Activated effector memory CD4-positive, alpha-beta T cell treated with anti-CD3 and anti-CD28 coated beads, Interleukin-2, amount 50 U/mL, for 16 hours (primary cell): ENCODE measurements around the gene PLCG2.
"Not testable (repeated sequence)": the region's sequence is repeated elsewhere in the genome, so short reads cannot be mapped to it uniquely, and the experiment has no call there.

Experiments used
- DNase-seq: peaks from one replicate; pipeline ENCODE4 v3.0.0-alpha.2; 2020

PLCG2 gene

DNA sequence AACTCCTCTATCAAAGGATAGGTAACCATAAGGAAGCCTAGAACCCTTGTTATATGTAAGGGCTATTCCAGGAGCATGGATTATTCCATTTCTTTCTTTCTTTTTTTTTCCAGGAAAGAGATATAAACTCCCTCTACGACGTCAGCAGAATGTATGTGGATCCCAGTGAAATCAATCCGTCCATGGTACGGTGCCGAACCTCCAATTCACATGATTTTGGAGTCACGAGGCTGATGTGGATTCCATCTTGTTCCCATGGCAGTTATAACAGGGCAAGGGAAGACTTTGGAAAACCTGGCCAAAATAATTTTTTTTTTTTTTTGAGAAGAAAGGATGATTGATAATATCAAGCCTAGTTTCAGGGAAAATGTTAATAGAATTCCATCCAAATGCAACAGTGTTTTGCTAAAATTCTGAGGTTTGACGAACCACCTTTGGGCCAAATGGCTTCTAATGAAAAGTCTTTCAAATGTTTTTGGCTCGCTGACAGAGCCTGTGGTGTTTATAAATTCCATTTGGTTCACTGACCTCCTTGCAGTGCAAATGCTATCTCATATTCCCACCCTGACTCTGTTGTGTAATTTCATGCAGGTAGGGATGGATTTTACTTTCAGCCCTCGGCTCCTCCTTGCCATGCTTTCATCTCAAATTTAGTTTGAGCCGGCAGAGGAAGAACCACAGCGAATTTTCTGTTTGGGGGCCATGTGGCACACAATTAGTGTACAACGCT, 142.2 kb downstream of the PLCG2 start:
- DNase-seq = no peak

DNA sequence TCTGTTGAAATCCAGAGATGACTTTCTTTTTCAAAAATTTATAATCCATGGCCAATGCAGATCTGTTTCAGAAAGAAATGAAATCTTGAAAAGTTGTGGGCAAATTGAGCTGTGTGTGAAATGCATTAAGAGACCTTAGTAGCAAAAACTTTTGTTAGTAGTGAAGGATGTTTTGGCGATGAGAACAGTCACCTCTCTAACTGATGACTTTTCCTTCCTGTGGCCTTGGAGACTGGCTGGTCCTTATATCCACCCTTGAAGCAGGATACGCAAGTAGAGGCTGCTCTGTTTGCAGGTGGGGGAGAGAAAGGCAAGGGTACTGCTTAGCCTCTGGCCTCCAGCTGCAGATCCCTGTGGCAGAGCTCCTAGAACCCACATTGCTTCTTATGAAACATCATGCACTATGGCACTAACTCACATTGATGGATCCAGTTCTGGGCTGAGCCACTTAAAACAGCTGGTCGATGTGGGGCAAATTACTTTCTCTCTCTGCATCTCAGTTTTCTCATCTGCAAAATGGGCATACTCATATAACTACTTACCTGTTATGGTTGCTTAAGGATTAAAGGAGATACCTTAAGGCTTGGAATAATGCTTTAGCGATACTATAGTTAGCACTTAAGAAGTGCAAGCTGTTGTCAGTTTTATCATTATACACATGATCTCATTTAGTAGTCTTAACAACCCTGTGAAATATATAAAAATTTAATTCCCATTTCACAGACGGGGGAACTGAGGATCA, 142.9 kb downstream of the PLCG2 start:
- no peak for DNase-seq

DNA sequence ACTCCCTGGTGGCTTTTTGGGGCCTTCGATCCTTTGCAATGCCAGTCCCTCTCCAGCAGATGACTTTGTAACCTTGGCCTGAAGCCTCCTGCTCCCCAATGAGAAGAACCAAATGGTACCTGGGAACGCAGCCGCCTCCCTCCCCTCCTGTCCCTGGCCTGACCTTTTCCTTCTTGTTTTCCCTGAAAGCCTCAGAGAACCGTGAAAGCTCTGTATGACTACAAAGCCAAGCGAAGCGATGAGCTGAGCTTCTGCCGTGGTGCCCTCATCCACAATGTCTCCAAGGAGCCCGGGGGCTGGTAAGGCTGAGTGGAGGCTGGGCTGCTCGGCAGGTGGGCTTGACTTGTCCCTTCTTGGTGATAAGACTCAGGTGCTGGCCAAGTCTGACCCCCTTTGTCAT, 144.2 kb downstream of the PLCG2 start:
- no peak for DNase-seq

DNA sequence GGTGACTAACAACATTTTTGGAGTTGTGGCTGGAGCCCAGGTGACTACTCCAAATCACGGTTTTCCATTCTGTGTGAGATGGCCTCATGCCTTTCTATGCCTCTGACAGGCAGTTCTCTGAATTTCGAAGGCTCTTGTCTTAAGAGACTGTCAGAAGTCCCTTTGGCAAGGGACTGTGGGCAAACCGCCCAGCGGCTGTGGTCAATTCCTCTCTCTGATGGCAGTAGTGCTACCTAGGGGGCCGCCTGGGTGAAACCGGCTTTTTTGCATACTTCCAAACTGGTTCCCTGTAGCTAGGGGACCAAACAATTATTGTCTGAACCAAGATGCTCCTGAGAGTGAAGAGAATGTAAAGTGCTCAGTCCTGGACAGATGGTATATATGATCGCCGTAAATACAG, 145.9 kb downstream of the PLCG2 start:
- no peak for DNase-seq

- no peak for DNase-seq
Measured at GRCh38 chr16:81926036-81926435, 146.9 kb downstream of the PLCG2 start.

DNA sequence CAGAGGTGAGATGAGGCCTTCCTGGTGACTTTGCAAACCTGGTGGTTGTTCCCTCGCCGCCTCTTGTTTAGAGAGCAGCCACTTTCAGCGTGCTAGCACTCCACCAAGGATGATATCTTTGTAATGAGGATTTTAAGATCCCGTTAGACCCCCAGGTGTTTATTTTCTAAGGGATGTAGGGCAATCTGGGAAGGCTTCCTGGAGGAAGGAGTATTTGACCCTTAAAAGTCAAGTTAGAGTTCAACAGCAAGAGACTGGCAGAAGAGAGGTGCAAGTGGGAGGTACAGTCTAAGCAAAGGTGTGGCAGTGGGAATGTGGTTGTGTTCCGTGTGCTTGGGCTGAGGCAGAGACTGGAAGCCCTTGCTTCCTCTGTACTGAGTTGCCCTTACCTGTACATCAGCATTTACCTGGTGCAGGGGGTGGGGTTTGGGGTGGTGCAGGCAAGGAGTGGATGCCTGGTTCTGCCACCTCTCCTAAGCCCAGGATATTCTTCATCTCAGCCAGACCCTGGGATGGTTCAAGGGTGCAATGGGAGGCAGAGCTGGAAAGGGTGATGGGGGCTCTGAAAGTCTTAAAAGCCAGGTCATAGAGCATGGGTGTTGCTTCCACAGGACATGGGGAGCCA, 148.6 kb downstream of the PLCG2 start:
- DNase-seq = no peak

GRCh38 chr16:81928271-81928918, 149.3 kb downstream of the PLCG2 start:
- no peak for DNase-seq

- no peak for DNase-seq
Measured at GRCh38 chr16:81928975-81929374, 149.9 kb downstream of the PLCG2 start.

DNA sequence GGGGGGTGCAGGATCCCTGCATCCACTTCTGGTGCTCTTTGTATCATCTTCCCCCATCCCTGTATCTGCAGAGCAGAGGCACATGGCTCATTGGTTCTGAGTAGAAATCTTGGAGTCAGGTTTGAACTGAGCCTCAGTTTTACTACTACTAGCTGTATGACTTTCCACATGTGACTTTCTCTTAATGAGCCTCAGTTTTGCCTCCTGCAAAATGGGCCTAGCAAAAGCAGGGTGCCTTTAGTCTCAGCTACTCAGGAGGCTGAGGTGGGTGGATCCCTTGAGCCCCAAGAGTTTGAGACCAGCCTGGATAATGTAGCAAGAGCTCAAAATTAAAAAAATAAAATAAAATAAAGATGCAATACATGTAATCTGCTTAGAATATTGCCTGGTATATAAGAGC, 150.8 kb downstream of the PLCG2 start:
- no peak for DNase-seq

GRCh38 chr16:81931927-81932326, 152.8 kb downstream of the PLCG2 start:
- DNase-seq = no peak

GRCh38 chr16:81932668-81933067, 153.6 kb downstream of the PLCG2 start:
- DNase-seq = no peak

DNA sequence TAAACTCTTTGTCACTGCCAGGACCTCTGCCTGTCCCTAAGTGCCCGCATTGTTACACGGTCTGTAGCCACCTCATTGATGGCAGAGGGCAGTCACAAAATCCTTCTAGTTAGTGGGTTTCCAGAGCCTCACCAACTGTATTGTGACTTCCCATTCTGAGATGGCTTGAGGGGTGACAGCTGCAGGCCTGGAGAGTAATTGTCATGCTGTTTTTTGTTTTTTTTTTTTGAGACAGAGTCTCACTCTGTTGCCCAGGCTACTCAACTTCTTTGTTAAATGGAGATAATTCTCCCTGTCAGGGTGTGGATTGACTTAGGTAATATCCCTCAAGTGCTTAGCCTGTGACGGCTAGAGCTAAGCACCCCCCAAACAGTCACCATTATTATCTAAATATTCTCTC, 154.3 kb downstream of the PLCG2 start:
- no peak for DNase-seq

DNA sequence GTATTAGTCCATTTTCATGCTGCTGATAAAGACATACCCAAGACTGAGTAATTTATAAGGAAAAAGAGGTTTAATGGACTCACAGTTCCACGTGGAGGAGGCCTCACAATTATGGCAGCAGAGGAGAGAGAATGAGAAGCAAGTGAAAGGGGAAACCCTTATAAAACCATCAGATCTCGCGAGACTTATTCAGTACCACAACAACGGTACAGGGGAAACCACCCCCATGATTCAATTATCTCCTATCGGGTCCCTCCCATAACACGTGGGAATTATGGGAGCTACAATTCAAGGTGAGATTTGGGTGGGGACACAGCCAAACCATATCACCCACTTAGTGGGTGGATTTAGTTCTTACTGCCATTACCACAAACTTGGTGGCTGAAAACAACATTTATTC, 155.6 kb downstream of the PLCG2 start:
- DNase-seq = not testable (repeated sequence)

DNA sequence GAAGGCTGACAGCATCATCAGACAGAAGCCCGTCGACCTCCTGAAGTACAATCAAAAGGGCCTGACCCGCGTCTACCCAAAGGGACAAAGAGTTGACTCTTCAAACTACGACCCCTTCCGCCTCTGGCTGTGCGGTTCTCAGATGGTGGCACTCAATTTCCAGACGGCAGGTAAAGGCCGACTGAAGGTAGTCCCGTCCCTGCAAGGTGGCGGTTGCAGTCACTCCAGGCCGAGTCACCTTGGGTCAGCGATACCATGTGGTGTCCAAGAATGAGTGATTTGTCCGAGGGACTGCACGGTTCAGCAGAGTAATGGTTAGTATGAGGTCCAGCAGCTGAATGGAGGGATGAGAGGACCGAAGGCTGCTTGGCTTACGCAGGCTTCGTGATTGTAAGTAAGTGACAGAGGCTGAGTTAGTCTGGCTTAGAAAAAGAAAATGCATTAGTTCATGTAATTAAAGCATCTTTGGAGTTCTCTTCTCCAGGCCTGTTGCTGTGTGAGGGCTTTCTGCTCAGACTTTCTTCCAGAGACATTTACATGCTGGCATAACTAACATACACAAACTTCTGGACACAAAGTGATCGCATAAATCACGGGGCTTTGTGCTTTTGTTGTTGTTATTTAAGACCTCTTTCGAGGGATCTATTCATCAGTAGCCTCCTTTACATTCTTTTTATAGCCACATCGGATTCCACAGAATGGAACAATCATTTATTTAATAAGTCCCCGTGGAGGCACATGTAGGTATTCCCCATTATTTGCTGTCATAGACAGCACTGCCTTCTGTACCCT, 157.3 kb downstream of the PLCG2 start:
- no peak for DNase-seq

DNA sequence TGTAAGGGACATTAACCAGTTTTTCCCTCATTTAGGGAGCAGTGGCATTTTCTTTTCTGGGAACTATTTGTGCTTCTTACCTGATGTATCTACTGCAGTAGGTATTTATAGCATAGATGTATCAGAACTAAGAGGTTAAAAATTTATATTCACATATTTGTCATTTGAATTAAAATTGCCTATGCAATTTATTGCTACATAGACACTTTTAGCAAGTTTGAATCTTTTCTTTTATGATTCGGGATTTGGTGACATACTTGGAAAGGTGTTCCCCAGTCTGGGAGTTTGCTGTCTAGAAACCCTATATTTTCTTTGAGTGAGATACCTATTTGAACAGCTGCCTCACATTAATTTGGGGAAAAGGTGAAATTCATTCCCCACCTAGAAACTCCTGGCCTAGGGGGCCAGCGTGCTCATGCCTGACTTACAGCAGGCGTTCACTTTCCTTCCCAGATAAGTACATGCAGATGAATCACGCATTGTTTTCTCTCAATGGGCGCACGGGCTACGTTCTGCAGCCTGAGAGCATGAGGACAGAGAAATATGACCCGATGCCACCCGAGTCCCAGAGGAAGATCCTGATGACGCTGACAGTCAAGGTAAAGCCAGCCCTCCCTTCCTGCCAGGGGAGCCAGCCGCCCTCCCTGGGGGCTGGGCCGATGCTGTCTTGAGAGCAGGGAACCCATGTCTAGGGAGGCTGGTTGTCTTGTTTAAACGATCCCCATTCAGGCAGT, 158.4 kb downstream of the PLCG2 start:
- DNase-seq = no peak

- DNase-seq = no peak
Measured at GRCh38 chr16:81938326-81939163, 159.5 kb downstream of the PLCG2 start.

DNA sequence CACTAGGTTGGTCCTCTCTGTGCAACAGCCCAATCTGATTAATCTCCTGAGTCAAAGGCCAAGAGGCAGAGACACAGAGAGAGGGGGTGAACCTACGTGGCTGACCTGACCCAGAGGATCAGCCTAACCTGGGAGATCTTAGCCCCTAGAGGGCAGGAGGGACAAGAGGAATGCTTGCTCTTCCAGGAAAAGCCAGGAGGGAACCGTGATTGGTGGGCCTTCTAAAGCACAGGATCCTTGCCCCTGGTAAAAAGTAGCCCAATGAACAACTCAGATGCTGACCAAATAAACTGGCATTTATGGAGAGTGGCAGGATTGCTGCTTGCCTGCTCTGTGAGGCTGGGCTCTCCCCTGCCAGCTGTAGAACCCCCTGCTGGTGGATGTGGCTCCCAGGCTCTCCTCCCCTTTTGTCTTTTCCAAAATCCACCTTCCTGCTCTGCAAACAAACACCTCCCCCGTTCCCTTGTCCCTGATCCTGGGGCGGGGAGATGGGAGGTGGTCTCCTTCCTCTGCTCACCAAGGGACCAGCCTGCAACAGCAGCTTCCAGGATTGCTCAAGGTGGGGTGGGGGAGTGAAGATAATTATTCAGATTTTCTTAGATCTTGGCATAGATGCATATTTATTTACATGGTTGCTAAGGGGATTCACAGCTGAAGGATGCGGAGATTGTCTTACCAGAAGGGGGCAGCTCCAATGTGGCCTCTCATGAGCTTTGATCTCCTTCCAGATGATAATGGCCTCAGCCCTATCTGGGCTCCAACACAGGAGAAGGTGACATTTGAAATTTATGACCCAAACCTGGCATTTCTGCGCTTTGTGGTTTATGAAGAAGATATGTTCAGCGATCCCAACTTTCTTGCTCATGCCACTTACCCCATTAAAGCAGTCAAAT, 160.3 kb downstream of the PLCG2 start:
- DNase-seq = no peak

DNA sequence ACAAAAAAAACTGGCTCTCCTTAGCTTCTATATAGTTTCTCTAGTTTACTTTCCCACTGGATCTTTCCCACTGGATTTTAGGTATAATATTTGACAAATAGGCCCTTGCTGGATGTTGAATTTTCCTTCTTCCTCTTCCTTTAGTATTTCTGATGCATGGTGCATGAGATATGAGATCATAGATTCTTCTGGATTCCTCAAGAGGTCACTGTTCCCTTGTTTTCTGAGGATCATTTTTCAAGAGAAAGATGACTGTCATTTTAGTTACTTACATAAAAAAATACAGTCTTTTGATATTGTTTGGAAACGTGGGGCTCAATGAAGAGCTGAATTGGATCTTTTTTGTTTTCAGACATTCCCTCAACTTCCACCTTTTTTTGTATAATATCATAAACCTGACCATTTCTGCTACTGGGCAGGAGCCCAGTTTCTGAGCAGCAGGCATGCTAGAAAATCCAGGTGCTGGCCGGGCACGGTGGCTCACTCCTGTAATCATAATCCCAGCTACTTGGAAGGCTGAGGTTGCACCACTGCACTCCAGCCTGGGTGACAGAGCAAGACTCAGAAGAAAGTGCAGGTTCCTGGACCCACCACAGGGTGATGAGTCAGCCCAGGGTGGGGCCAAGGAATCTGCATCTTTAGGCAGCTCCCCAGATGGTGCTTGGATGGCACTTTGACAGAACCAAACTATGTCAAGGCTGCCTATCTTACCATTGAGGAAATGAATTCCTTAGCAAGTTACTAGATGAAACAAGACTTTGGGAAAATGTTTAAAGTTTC, 161.9 kb downstream of the PLCG2 start:
- no peak for DNase-seq

DNA sequence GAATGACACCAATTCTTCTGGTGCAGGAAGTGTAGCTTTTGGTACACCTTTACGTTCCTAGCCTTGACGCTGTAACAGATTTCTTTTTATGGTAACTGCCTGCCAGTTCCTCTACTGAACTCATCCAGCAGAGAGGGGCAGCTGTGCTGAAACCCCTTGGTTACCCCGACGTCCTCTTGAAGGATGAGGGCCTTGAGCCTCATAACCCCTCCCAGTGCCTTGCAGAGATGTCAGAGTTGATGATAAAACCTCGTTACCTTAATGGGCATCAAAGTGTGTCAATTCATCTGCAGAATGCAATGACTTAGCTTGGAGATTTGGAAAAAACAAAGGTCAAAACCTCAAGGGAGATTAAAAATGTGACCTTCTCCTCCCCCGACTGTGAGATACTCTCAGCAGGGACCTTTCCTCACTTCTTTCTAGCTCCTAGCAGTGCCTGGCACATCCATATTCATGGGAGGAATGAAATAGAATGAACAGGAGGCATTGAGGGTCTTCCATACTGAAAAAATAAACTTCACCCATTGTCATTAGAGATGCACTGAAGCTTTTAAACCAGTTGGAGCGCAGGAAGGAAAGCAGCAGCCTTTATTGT, 163.0 kb downstream of the PLCG2 start:
- DNase-seq = no peak
